H1 (cell line): ENCODE results near the gene KCNH1. TPM values are rescaled to one million over a fixed set of nuclear protein-coding genes. Genes with fewer than 3 reads are reported as not detected.

Source experiments
- POU5F1 ChIP-seq: IDR thresholded peaks from 2 replicates; pipeline ENCODE4 v1.6.1; 2011; ENCODE audit warnings: low read depth, mild to moderate bottlenecking, low read length, moderate library complexity
- SAP30 ChIP-seq: fragments of 300-600 bp; sonication (generic); IDR thresholded peaks from 2 replicates; pipeline ENCODE4 v1.7.1; 2012; ENCODE audit warnings: low read length, moderate library complexity, mild to moderate bottlenecking, inconsistent platforms; ENCODE audit not compliant: insufficient read depth, insufficient replicate concordance
- polyA plus RNA-seq, 7 experiments: library from polyadenylated mRNA; depleted of rRNA in 3 of 7; stranded (reverse) in 5 of 7; unstranded in 2 of 7; fragments of >200 nt in 5 of 7; fragments of 200-250 nt in 2 of 7; gene quantifications; 1 replicate in 5 of 7; 2 replicates in 1 of 7; 4 replicates in 1 of 7; pipeline versions ENCODE4 v1.2.1 to v1.2.3, GENCODE V29; 2011 to 2013; ENCODE audit warnings: missing spikeins in 2 of 7, mixed read lengths in 2 of 7
- total RNA-seq: library from RNA; stranded (reverse); fragmentation: NEBNext Ultra II Directional; extraction: Animal tissue kit (Norgen Biotek cat#: 25700); gene quantifications from 2 replicates; pipeline ENCODE4 v1.2.1, GENCODE V29; 2021
- TF ChIP-seq, protein P1 (sequence below): fragments of 300-600 bp; sonication (generic); IDR thresholded peaks from 2 replicates; pipeline ENCODE4 v1.7.1; 2012; ENCODE audit warnings: low read length, moderate library complexity, mild to moderate bottlenecking, inconsistent platforms; ENCODE audit not compliant: insufficient replicate concordance

The KCNH1 gene
- total and polyA plus RNA-seq, 2 of the 8 experiments (the other 6 are each of a cell fraction or from before 2014, with no cell fraction given), result 0.27 to 0.34 TPM

DNA sequence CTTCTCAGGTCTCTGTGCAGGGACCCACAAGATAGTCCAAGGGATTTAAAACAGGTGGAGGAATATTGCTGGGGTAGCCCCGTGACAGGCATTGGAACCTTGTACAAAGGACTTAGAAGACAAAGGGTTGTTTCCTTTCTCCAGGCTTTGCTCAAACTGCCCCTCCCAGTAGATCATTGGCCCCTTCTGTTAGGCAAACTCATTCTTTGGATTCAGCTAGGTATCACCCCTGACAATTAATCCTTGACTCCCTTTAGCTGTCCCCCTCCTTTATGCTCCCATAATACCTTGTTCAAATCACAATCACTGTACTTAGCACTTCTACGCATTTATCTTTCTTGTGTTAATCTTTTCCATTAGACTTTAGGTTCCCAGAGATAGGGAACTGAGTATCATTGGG is 360.5 kb downstream of the KCNH1 start (continued):
- TF ChIP-seq, protein P1, sequence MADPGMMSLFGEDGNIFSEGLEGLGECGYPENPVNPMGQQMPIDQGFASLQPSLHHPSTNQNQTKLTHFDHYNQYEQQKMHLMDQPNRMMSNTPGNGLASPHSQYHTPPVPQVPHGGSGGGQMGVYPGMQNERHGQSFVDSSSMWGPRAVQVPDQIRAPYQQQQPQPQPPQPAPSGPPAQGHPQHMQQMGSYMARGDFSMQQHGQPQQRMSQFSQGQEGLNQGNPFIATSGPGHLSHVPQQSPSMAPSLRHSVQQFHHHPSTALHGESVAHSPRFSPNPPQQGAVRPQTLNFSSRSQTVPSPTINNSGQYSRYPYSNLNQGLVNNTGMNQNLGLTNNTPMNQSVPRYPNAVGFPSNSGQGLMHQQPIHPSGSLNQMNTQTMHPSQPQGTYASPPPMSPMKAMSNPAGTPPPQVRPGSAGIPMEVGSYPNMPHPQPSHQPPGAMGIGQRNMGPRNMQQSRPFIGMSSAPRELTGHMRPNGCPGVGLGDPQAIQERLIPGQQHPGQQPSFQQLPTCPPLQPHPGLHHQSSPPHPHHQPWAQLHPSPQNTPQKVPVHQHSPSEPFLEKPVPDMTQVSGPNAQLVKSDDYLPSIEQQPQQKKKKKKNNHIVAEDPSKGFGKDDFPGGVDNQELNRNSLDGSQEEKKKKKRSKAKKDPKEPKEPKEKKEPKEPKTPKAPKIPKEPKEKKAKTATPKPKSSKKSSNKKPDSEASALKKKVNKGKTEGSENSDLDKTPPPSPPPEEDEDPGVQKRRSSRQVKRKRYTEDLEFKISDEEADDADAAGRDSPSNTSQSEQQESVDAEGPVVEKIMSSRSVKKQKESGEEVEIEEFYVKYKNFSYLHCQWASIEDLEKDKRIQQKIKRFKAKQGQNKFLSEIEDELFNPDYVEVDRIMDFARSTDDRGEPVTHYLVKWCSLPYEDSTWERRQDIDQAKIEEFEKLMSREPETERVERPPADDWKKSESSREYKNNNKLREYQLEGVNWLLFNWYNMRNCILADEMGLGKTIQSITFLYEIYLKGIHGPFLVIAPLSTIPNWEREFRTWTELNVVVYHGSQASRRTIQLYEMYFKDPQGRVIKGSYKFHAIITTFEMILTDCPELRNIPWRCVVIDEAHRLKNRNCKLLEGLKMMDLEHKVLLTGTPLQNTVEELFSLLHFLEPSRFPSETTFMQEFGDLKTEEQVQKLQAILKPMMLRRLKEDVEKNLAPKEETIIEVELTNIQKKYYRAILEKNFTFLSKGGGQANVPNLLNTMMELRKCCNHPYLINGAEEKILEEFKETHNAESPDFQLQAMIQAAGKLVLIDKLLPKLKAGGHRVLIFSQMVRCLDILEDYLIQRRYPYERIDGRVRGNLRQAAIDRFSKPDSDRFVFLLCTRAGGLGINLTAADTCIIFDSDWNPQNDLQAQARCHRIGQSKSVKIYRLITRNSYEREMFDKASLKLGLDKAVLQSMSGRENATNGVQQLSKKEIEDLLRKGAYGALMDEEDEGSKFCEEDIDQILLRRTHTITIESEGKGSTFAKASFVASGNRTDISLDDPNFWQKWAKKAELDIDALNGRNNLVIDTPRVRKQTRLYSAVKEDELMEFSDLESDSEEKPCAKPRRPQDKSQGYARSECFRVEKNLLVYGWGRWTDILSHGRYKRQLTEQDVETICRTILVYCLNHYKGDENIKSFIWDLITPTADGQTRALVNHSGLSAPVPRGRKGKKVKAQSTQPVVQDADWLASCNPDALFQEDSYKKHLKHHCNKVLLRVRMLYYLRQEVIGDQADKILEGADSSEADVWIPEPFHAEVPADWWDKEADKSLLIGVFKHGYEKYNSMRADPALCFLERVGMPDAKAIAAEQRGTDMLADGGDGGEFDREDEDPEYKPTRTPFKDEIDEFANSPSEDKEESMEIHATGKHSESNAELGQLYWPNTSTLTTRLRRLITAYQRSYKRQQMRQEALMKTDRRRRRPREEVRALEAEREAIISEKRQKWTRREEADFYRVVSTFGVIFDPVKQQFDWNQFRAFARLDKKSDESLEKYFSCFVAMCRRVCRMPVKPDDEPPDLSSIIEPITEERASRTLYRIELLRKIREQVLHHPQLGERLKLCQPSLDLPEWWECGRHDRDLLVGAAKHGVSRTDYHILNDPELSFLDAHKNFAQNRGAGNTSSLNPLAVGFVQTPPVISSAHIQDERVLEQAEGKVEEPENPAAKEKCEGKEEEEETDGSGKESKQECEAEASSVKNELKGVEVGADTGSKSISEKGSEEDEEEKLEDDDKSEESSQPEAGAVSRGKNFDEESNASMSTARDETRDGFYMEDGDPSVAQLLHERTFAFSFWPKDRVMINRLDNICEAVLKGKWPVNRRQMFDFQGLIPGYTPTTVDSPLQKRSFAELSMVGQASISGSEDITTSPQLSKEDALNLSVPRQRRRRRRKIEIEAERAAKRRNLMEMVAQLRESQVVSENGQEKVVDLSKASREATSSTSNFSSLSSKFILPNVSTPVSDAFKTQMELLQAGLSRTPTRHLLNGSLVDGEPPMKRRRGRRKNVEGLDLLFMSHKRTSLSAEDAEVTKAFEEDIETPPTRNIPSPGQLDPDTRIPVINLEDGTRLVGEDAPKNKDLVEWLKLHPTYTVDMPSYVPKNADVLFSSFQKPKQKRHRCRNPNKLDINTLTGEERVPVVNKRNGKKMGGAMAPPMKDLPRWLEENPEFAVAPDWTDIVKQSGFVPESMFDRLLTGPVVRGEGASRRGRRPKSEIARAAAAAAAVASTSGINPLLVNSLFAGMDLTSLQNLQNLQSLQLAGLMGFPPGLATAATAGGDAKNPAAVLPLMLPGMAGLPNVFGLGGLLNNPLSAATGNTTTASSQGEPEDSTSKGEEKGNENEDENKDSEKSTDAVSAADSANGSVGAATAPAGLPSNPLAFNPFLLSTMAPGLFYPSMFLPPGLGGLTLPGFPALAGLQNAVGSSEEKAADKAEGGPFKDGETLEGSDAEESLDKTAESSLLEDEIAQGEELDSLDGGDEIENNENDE, result no peak
- TF ChIP-seq POU5F1 (no peak), SAP30 (no peak)
- TF ChIP-seq, all 59 proteins: peak for 0
